GM19468 (cell line): ENCODE measurements around the gene SEPSECS.
"Not testable (repeated sequence)": the region's sequence is repeated elsewhere in the genome, so short reads cannot be mapped to it uniquely, and the experiment has no call there.

Source experiments
- ATAC-seq: cut with Tn5 transposase; IDR thresholded peaks from one replicate; pipeline ENCODE4 v1.9.1; 2021; ENCODE audit warnings: mild to moderate bottlenecking, moderate library complexity, moderate number of reproducible peaks; ENCODE audit not compliant: unreplicated experiment; ENCODE audit errors: extremely low read depth

SEPSECS gene

GRCh38 chr4:25089051-25089763 lies 71.0 kb downstream of the SEPSECS start:
- no peak for ATAC-seq

- ATAC-seq, result no peak
Measured at GRCh38 chr4:25088093-25088952, 71.9 kb downstream of the SEPSECS start.

GRCh38 chr4:25085671-25086070 lies 74.6 kb downstream of the SEPSECS start:
- no peak for ATAC-seq

GRCh38 chr4:25083441-25083840 lies 76.8 kb downstream of the SEPSECS start:
- ATAC-seq, result not testable (repeated sequence)

GRCh38 chr4:25081866-25082471 lies 78.3 kb downstream of the SEPSECS start:
- ATAC-seq, result no peak

- ATAC-seq, result no peak
Measured at GRCh38 chr4:25080571-25080970, 79.7 kb downstream of the SEPSECS start.

- no peak for ATAC-seq
Measured at GRCh38 chr4:25078523-25078922, 81.7 kb downstream of the SEPSECS start.

- ATAC-seq, result no peak
Measured at GRCh38 chr4:25076625-25077398, 83.4 kb downstream of the SEPSECS start.

GRCh38 chr4:25075851-25076250 lies 84.4 kb downstream of the SEPSECS start:
- ATAC-seq, result no peak

GRCh38 chr4:25075129-25075528 lies 85.1 kb downstream of the SEPSECS start:
- ATAC-seq, result no peak

- ATAC-seq, result no peak
Measured at GRCh38 chr4:25070545-25070944, 89.7 kb downstream of the SEPSECS start.
